Peyer's patch (tissue), 4 donors: ENCODE measurements around the gene ABCA13. TPM values are rescaled to one million over a fixed set of nuclear protein-coding genes. Genes with fewer than 3 reads are reported as not detected.

Experiments
- DNase-seq, 3 donors: peaks; one replicate each; pipeline ENCODE4 v3.0.0-alpha.2; 2017 to 2019
- H3K27ac ChIP-seq, 4 donors: fragments of 200-600 bp; sonication (generic); one replicate each; pipeline ENCODE4 v1.5.1; 2016 to 2019
- H3K27me3 ChIP-seq, 2 donors: fragments of 200-600 bp; sonication (generic); one replicate each; pipeline ENCODE4 v1.5.1; 2019
- H3K36me3 ChIP-seq, 3 donors: fragments of 200-600 bp; sonication (generic); one replicate each; pipeline ENCODE4 v1.5.1; 2016 to 2019
- H3K4me1 ChIP-seq, 4 donors: fragments of 200-600 bp; sonication (generic); one replicate each; pipeline ENCODE4 v1.5.1; 2016 to 2019
- H3K4me3 ChIP-seq, 4 donors: fragments of 200-600 bp; sonication (generic); 1 replicate in 3 of 4; 2 replicates in 1 of 4; pipeline ENCODE4 v1.5.1; 2016 to 2019; ENCODE audit warnings: mild to moderate bottlenecking in 1 of 4
- H3K9me3 ChIP-seq, 4 donors: fragments of 200-600 bp; sonication (generic); one replicate each; pipeline ENCODE4 v1.5.1; 2016 to 2019; ENCODE audit warnings: mild to moderate bottlenecking in 1 of 4
- POLR2A ChIP-seq, 2 donors: fragments of 450-650 bp; IDR thresholded peaks; one replicate each; pipeline ENCODE4 v1.5.1; 2017; ENCODE audit warnings: antibody characterized with exemption in 2 of 2, mild to moderate bottlenecking in 2 of 2, moderate library complexity in 2 of 2
- total RNA-seq, 4 donors: library from RNA; depleted of rRNA; stranded (reverse); fragments of >200 nt; gene quantifications; one replicate each; pipeline ENCODE4 v1.1.0, GENCODE V29; 2016
- TF ChIP-seq, protein P1 (sequence below), 6 experiments: fragments of 450-650 bp in 4 of 6; fragments of 200-600 bp in 2 of 6; sonication (generic) in 1 of 6; IDR thresholded peaks; one replicate each; pipeline ENCODE4 v1.5.1; 2017 to 2019; ENCODE audit warnings: antibody characterized with exemption in 6 of 6, mild to moderate bottlenecking in 3 of 6, moderate library complexity in 1 of 6

Gene ABCA13
- total RNA-seq, 4 donors from 2014 or later: 0.53 to 2.7 (median 1.7) TPM

DNA sequence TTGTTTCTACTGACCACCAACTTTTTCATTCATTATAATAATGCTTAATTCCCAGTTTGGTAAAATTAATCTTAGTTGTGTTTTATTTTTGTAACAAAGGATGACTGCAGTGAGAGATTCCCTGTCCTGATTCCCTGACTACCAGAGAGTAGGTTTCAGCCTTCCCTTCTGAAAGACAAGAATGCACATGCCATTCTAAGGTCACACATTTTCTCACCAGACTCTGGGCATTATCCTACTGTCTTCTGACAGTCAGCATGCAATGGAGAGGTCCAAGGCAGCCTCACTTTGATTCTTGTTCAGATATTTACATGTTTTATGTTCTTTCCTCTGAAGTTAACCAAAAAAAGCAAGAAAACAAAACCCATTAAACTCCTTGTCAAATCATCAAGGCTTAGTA lies 380.4 kb downstream of the ABCA13 start:
- H3K4me1 ChIP-seq: no peaks in the 10 kb centered on the region
- peaks cover 0 to 4% (median 0%) of the 10 kb centered on the region in 4 donors for H3K9me3 ChIP-seq
- H3K36me3 ChIP-seq: no peaks in the 10 kb centered on the region
- H3K4me3 ChIP-seq: no peak overlapping the region
- H3K27ac ChIP-seq: no peak overlapping the region
- no peaks in the 10 kb centered on the region for H3K27me3 ChIP-seq
- TF ChIP-seq, protein P1, sequence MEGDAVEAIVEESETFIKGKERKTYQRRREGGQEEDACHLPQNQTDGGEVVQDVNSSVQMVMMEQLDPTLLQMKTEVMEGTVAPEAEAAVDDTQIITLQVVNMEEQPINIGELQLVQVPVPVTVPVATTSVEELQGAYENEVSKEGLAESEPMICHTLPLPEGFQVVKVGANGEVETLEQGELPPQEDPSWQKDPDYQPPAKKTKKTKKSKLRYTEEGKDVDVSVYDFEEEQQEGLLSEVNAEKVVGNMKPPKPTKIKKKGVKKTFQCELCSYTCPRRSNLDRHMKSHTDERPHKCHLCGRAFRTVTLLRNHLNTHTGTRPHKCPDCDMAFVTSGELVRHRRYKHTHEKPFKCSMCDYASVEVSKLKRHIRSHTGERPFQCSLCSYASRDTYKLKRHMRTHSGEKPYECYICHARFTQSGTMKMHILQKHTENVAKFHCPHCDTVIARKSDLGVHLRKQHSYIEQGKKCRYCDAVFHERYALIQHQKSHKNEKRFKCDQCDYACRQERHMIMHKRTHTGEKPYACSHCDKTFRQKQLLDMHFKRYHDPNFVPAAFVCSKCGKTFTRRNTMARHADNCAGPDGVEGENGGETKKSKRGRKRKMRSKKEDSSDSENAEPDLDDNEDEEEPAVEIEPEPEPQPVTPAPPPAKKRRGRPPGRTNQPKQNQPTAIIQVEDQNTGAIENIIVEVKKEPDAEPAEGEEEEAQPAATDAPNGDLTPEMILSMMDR (IDR thresholded peaks at IDR 0.05): no peak
- TF ChIP-seq POLR2A (IDR thresholded peaks at IDR 0.05): no peak
- no peak for DNase-seq

DNA sequence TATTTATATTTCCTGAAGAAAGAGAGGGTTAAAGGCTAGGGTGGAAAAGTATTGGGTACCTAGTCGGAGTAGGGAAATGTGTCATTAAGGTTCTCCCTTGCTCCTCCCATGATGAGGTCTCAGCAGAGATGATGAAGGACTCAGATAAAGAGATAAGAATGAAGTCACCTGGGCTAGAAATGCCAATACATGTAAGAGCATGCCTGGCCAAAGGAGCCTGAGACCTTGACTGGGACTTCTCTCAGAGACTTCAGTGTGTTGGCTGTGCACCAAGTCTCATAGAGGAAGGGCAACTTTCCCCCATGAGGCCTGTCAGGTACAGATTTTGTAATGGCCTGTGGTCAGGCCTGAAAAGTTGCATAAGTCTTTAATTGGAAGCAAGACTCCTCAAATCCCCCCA lies 392.1 kb downstream of the ABCA13 start:
- TF ChIP-seq POLR2A (IDR thresholded peaks at IDR 0.05): no peak
- TF ChIP-seq, protein P1 (IDR thresholded peaks at IDR 0.05): no peak
- Histone ChIP-seq H3K36me3 (no peaks in the 10 kb centered on the region), H3K4me3 (no peak overlapping the region), H3K4me1 (no peaks in the 10 kb centered on the region), H3K9me3 (no peaks in the 10 kb centered on the region), H3K27me3 (no peaks in the 10 kb centered on the region), H3K27ac (no peak overlapping the region)
- no peak for DNase-seq

DNA sequence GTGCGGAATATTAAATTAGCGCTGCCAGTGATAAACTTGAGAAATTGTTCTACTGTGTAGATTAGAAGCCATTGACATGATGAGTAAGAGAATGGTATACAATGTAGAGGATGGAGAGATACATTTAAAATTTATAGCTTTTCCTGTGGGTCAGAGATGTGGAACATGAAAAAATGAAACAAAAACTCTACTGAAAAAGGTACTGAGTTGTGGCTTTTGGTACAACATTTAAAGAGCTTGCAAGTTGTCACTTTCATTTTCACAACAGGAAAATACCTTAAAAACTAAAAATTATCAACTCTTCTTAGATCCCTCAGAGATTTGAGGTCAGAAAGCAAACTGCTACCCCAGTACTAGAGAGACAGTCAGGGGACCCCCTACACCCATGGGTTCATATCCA lies 404.3 kb downstream of the ABCA13 start:
- no peak for DNase-seq
- Histone ChIP-seq H3K36me3 (no peaks in the 10 kb centered on the region), H3K27ac (no peak overlapping the region), H3K4me3 (no peak overlapping the region), H3K27me3 (no peaks in the 10 kb centered on the region), H3K9me3 (no peaks in the 10 kb centered on the region), H3K4me1 (no peaks in the 10 kb centered on the region)
- TF ChIP-seq, protein P1 (IDR thresholded peaks at IDR 0.05): no peak
- no peak for TF ChIP-seq POLR2A (IDR thresholded peaks at IDR 0.05)

DNA sequence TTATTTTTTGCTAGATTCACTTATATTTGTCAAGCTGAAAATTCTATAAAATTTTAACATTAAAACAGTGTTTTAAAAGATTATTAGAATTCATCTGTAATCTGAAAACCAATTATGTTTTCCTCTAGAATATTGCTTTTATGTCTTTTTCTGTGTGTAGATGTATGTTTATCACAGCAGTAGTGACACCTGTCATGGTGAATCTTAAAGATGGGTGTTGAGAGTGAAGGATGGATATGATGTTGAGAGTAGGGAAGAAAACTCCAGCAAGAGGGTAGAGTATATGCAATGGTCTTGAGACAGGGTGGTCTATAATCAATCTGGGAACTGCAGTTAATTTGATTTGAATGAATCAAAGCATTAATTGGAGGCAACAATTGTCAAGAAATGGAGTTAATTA lies 416.2 kb downstream of the ABCA13 start:
- H3K4me3 ChIP-seq: no peak overlapping the region
- H3K4me1 ChIP-seq: no peaks in the 10 kb centered on the region
- H3K27me3 ChIP-seq: no peaks in the 10 kb centered on the region
- H3K9me3 ChIP-seq: no peaks in the 10 kb centered on the region
- no peaks in the 10 kb centered on the region for H3K36me3 ChIP-seq
- no peak overlapping the region for H3K27ac ChIP-seq
- TF ChIP-seq, protein P1 (IDR thresholded peaks at IDR 0.05): no peak
- TF ChIP-seq POLR2A (IDR thresholded peaks at IDR 0.05): no peak
- DNase-seq: no peak

DNA sequence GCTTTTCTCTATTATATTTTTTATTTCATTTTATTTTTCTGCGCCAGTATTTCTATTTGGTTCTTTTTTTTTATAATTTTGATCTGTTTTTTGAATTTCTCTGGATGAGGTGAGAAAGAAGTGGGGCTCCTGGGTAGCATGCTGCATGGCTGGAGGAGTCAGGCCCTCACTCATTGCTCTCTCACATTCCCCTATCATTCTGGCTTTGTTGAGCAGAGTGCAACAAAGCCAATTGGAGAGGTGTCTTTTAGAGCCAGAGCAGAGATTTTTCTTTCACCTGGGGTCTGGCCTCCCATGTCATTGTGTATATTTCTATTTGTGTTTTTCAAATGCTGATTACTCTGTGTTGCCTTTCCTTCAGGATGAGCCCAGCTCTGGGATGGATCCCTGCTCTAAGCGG lies 423.1 kb downstream of the ABCA13 start:
- Histone ChIP-seq H3K9me3 (no peaks in the 10 kb centered on the region), H3K27me3 (no peaks in the 10 kb centered on the region), H3K4me3 (no peak overlapping the region), H3K36me3 (no peaks in the 10 kb centered on the region), H3K27ac (no peak overlapping the region), H3K4me1 (no peaks in the 10 kb centered on the region)
- no peak for DNase-seq
- TF ChIP-seq, protein P1 (IDR thresholded peaks at IDR 0.05): no peak
- no peak for TF ChIP-seq POLR2A (IDR thresholded peaks at IDR 0.05)

DNA sequence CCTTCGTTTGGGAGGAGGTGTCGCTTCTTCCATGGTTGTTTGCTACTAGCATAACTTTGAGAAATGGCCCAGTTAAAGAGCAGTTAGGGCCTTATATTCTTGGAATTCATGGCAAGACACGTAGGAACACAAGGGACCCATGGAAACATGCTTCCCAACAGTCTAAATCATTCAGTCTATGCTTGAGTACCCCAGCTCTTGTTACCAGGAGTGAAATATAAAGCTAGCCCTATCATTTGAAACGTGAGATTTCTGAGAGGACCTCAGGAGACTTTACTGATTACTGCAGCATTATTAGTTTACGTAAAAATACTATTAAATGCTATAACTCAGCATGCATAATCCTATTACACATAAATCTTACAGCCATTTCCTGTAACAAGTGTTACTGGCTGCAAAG lies 424.5 kb downstream of the ABCA13 start:
- DNase-seq: no peak
- H3K9me3 ChIP-seq: no peaks in the 10 kb centered on the region
- no peak overlapping the region for H3K27ac ChIP-seq
- TF ChIP-seq, protein P1 (IDR thresholded peaks at IDR 0.05): no peak
- no peaks in the 10 kb centered on the region for H3K36me3 ChIP-seq
- H3K27me3 ChIP-seq: no peaks in the 10 kb centered on the region
- no peak overlapping the region for H3K4me3 ChIP-seq
- no peaks in the 10 kb centered on the region for H3K4me1 ChIP-seq
